HCT116 (cell line): ENCODE data around the gene CD82. TPM values are rescaled to one million over a fixed set of nuclear protein-coding genes. Genes with fewer than 3 reads are reported as not detected.

Source experiments
- ATAC-seq: fragments of 200-7000 bp; cut with Tn5 transposase; 2 replicates; pipeline ENCODE4 v1.9.1; 2020; ENCODE audit warnings: mild to moderate bottlenecking, moderate library complexity
- BruUV-seq: library from RNA; stranded (reverse); fragments of 400-500 nt; replicated peaks from 2 replicates; lab custom pipeline; 2021; lab: Mats Ljungman, UMichigan
- CTCF ChIA-PET: fragments of 300-600 bp; sonication (Branson Sonifier 250); formaldehyde crosslinking; loops from one replicate; lab custom pipeline; 2021; ENCODE audit warnings: antibody characterized with exemption; lab: Charles Lee
- POLR2A ChIA-PET: fragments of 300-600, 350-600 bp; sonication (Branson Sonifier 250); formaldehyde crosslinking; loops from one replicate; lab custom pipeline; 2021; ENCODE audit warnings: antibody characterized with exemption; lab: Charles Lee
- RAD21 ChIA-PET, 2 experiments: fragments of 300-600 bp; sonication (Branson Sonifier 250); formaldehyde crosslinking; loops; one replicate each; lab custom pipeline; 2023; ENCODE audit warnings: low total read pairs in 2 of 2; ENCODE audit not compliant: uncharacterized antibody in 2 of 2, unreplicated experiment in 2 of 2, low non-redundant PET in 1 of 2; lab: Charles Lee
- DNase-seq: peaks from one replicate; pipeline ENCODE4 v3.0.0-alpha.2; 2010; ENCODE audit warnings: low read depth, low spot score
- H2AFZ ChIP-seq: fragments of 200-600 bp; shearing (Covaris generic), sonication (generic); 2 replicates; pipeline ENCODE4 v1.6.1; 2017; ENCODE audit warnings: low read depth, mixed run types, mixed read lengths, antibody characterized with exemption, low read length; ENCODE audit not compliant: poor library complexity, severe bottlenecking
- H3K27ac ChIP-seq: 2 replicates; pipeline ENCODE4 v1.5.1; 2012; ENCODE audit warnings: low read depth, low read length
- H3K27me3 ChIP-seq: fragments of 200-600 bp; sonication (generic); 2 replicates; pipeline ENCODE4 v1.6.1; 2016; ENCODE audit warnings: mixed run types, low read length, mixed read lengths; ENCODE audit not compliant: insufficient read depth
- H3K36me3 ChIP-seq, 2 experiments: fragments of 200-500 bp in 1 of 2; fragments of 200-600 bp in 1 of 2; sonication (Bioruptor generic) in 1 of 2; sonication (generic) in 1 of 2; 2 replicates each; pipeline versions ENCODE4 v1.5.1 to v1.6.1; 2014 to 2016; ENCODE audit warnings: low read length in 2 of 2, inconsistent platforms in 1 of 2, mixed read lengths in 1 of 2, mixed run types in 1 of 2; ENCODE audit not compliant: insufficient read depth in 2 of 2, control insufficient read depth in 1 of 2
- H3K4me1 ChIP-seq, 2 experiments: fragments of 200-600 bp in 1 of 2; sonication (generic) in 1 of 2; 2 replicates each; pipeline versions ENCODE4 v1.5.1 to v1.6.1; 2012 to 2017; ENCODE audit warnings: low read length in 2 of 2, inconsistent platforms in 1 of 2, mild to moderate bottlenecking in 1 of 2, mixed read lengths in 1 of 2, mixed run types in 1 of 2, moderate library complexity in 1 of 2; ENCODE audit not compliant: insufficient read depth in 2 of 2, control insufficient read depth in 1 of 2
- H3K4me2 ChIP-seq: fragments of 200-600 bp; sonication (generic); 2 replicates; pipeline ENCODE4 v1.6.1; 2017; ENCODE audit warnings: mixed run types, low read length, mixed read lengths
- H3K4me3 ChIP-seq, 2 experiments: fragments of 200-600 bp in 1 of 2; sonication (generic) in 1 of 2; replicated peaks in 1 of 2; 2 replicates each; pipeline ENCODE4 v1.5.1; 2011 to 2016; ENCODE audit warnings: low read length in 2 of 2, control low read depth in 1 of 2, low read depth in 1 of 2, mild to moderate bottlenecking in 1 of 2, mixed read lengths in 1 of 2, mixed run types in 1 of 2
- H3K79me2 ChIP-seq: fragments of 200-600 bp; sonication (generic); 2 replicates; pipeline ENCODE4 v1.6.1; 2017; ENCODE audit warnings: mild to moderate bottlenecking, mixed run types, low read length, moderate library complexity, mixed read lengths; ENCODE audit not compliant: insufficient read depth
- H3K9ac ChIP-seq: fragments of 200-600 bp; sonication (generic); 2 replicates; pipeline ENCODE4 v1.6.1; 2016; ENCODE audit warnings: low read length, mixed read lengths
- H3K9me2 ChIP-seq: fragments of 200-600 bp; sonication (generic), shearing (Covaris generic); 2 replicates; pipeline ENCODE4 v1.6.1; 2017; ENCODE audit warnings: mixed run types, mild to moderate bottlenecking, moderate library complexity; ENCODE audit not compliant: insufficient read depth
- H3K9me3 ChIP-seq, 2 experiments: fragments of 200-500 bp in 1 of 2; fragments of 200-600 bp in 1 of 2; sonication (Bioruptor generic) in 1 of 2; sonication (generic) in 1 of 2; 2 replicates each; pipeline ENCODE4 v1.6.1; 2014 to 2017; ENCODE audit warnings: low read length in 2 of 2, mixed read lengths in 2 of 2, inconsistent platforms in 1 of 2, low read depth in 1 of 2, mild to moderate bottlenecking in 1 of 2, mixed run types in 1 of 2, moderate library complexity in 1 of 2; ENCODE audit not compliant: control insufficient read depth in 1 of 2, insufficient read depth in 1 of 2
- H4K20me1 ChIP-seq: fragments of 200-600 bp; sonication (generic), shearing (Covaris generic); 2 replicates; pipeline ENCODE4 v1.6.1; 2017; ENCODE audit warnings: mixed run types, mild to moderate bottlenecking, moderate library complexity; ENCODE audit not compliant: insufficient read depth
- EZH2phosphoT487 ChIP-seq: fragments of 200-600 bp; IDR thresholded peaks from 2 replicates; pipeline ENCODE4 v1.6.1; 2018; ENCODE audit warnings: antibody characterized with exemption, borderline replicate concordance
- JUND ChIP-seq: IDR thresholded peaks from 2 replicates; pipeline ENCODE4 v1.6.1; 2012
- POLR2AphosphoS5 ChIP-seq: IDR thresholded peaks from 2 replicates; pipeline ENCODE4 v1.6.1; 2011; ENCODE audit warnings: mild to moderate bottlenecking, low read depth, low read length, moderate library complexity
- SP1 ChIP-seq: IDR thresholded peaks from 2 replicates; pipeline ENCODE4 v1.6.1; 2012; ENCODE audit warnings: low read depth
- ZBTB33 ChIP-seq: IDR thresholded peaks from 2 replicates; pipeline ENCODE4 v1.6.1; 2011; ENCODE audit warnings: mild to moderate bottlenecking, low read length, moderate library complexity; ENCODE audit not compliant: insufficient replicate concordance; ENCODE audit errors: extremely low read depth
- ZNF274 ChIP-seq: fragments of 200-500 bp; sonication (Bioruptor generic); IDR thresholded peaks from 2 replicates; pipeline ENCODE4 v1.6.1; 2014; ENCODE audit warnings: mild to moderate bottlenecking, low read depth, low read length, inconsistent platforms
- intact Hi-C: fragments of 100-400 bp; cut with micrococcal nuclease; formaldehyde crosslinking; loops from 2 replicates; pipeline ENCODE4 v1.10.0; 2022
- total RNA-seq: library from RNA; stranded (reverse); gene quantifications from one replicate; pipeline ENCODE4 v1.2.1, GENCODE V29; 2021; ENCODE audit not compliant: unreplicated experiment
- TF ChIP-seq, protein P1 (sequence below): IDR thresholded peaks from 2 replicates; pipeline ENCODE4 v1.6.1; 2012

The CD82 gene
- total RNA-seq, 1 experiment from 2014 or later, result 16.7 TPM

- Histone ChIP-seq H3K4me2 (peak overlapping the region; percentile 51), H3K27me3 (no peaks in the 10 kb centered on the region), H3K9me3 (no peaks in the 10 kb centered on the region), H4K20me1 (no peaks in the 10 kb centered on the region), H3K9ac (no peak overlapping the region), H3K9me2 (no peaks in the 10 kb centered on the region), H3K79me2 (no peaks in the 10 kb centered on the region), H3K27ac (no peak overlapping the region), H2AFZ (no peak overlapping the region), H3K36me3 (no peaks in the 10 kb centered on the region), H3K4me1 (peaks cover 2 to 24% of the 10 kb centered on the region in 2 experiments; a peak in 3 of 4 replicates), H3K4me3 (no peak overlapping the region)
- no TSS peak for BruUV-seq
- POLR2A ChIA-PET, result no interaction called here
- DNase-seq (peak; percentile 10), ATAC-seq (peak; percentile 29)
- CTCF ChIA-PET, result interaction anchor here (0.5 to 2.3 kb wide), 6 partner anchors 13 to 277 kb away, joined by 3 to 9 read pairs (median 4); partner anchors contain the start of gene TSPAN18
- RAD21 ChIA-PET, result no interaction called here
- TF ChIP-seq SP1, result no peak
- TF ChIP-seq, protein P1, sequence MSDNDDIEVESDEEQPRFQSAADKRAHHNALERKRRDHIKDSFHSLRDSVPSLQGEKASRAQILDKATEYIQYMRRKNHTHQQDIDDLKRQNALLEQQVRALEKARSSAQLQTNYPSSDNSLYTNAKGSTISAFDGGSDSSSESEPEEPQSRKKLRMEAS, result no peak
- no peak for TF ChIP-seq POLR2AphosphoS5
- TF ChIP-seq ZBTB33, result no peak
- TF ChIP-seq ZNF274, result no peak
- TF ChIP-seq JUND, result no peak
- no peak for TF ChIP-seq EZH2phosphoT487
- intact Hi-C loops, result loop anchor here (5.0 kb wide), 1 partner anchor 93 kb away; the partner anchor contains the start of gene TSPAN18
Measured at GRCh38 chr11:44634401-44635281, 69.2 kb downstream of the CD82 start.
